ENCODE data around the gene KICS2. TPM values are rescaled to one million over a fixed set of nuclear protein-coding genes. Genes with fewer than 3 reads are reported as not detected.

KICS2 gene
- total and polyA plus RNA-seq, 2 of the 8 experiments (the other 6 are each of a cell fraction or from before 2014, with no cell fraction given), result 5.6 to 9.5 TPM

- Histone ChIP-seq H3K4me3 (ENCODE audit: extremely low read depth in 1 of 4, insufficient read depth in 2 of 4, low read depth in 3 of 4, low read length in 4 of 4) (no peak overlapping the region), H2BK15ac (ENCODE audit: low read length) (no peak overlapping the region)
- WGBS, 2 experiments (ENCODE audit: extremely low coverage in 1 of 2, insufficient coverage in 1 of 2, insufficient read length in 1 of 2, insufficient replicate concordance in 2 of 2, low coverage in 1 of 2, low lambda C conversion rate in 2 of 2, missing lambda C conversion rate in 1 of 2), result 78% methylated on average over 5 of the region's 5 CpGs; no CpG with 5 or more reads in 1 of the 2 experiments
These were observed 9.9 kb downstream of the KICS2 start for GRCh38 chr12:64212119-64212746.

More at GRCh38 chr12:64212119-64212746, 9.9 kb downstream of the KICS2 start:
- H2BK5ac ChIP-seq (ENCODE audit: low read depth, low read length), result no peak overlapping the region
- H3K9ac ChIP-seq (replicated peaks in 1 of 4; ENCODE audit: extremely low read depth in 1 of 4, low read depth in 3 of 4, low read length in 3 of 4), result no peak overlapping the region
- H3K18ac ChIP-seq (ENCODE audit: extremely low read depth, low read length), result no peak overlapping the region
- no peak overlapping the region for H2AFZ ChIP-seq (ENCODE audit: low read length)
- no peak overlapping the region for H3K4ac ChIP-seq (replicated peaks; ENCODE audit: insufficient read length, low read depth, low read length)
- H4K8ac ChIP-seq (ENCODE audit: extremely low read depth, insufficient read depth, low read length), result no peak overlapping the region
- no peak overlapping the region for H3K27ac ChIP-seq (ENCODE audit: low read depth, low read length)
- H2BK20ac ChIP-seq (ENCODE audit: low read length), result no peak overlapping the region
- H2BK12ac ChIP-seq (ENCODE audit: low read depth, low read length), result no peak overlapping the region
- no peaks in the 10 kb centered on the region for H3K4me1 ChIP-seq (replicated peaks in 1 of 4; ENCODE audit: control insufficient read depth in 3 of 4, insufficient read depth in 4 of 4, low read length in 3 of 4)
- ChIA-PET CTCF (ENCODE audit: partially characterized antibody) (interaction anchor here (0.6 to 1.3 kb wide), 2 partner anchors 10 to 512 kb away, joined by 3 read pairs; no protein-coding TSS in a partner anchor), POLR2A (ENCODE audit: partially characterized antibody) (interaction anchor here (0.6 kb wide), 1 partner anchor 188 kb away, joined by 3 read pairs; no protein-coding TSS in a partner anchor)
- H3K23ac ChIP-seq (ENCODE audit: insufficient read length), result no peak overlapping the region
- FAIRE-seq (no peak), DNase-seq (ENCODE audit: low read depth in 1 of 2, low spot score in 2 of 2) (no peak)
- no peaks in the 10 kb centered on the region for H3K79me2 ChIP-seq (ENCODE audit: control insufficient read depth in 1 of 2, insufficient read depth in 2 of 2, low read length in 2 of 2)
- H3K27me3 ChIP-seq (replicated peaks in 1 of 4; ENCODE audit: control insufficient read depth in 3 of 4, extremely low read depth in 1 of 4, insufficient read depth in 3 of 4, low read length in 3 of 4), result no peaks in the 10 kb centered on the region
- no peak overlapping the region for H2AK5ac ChIP-seq (ENCODE audit: low read depth, low read length)
- peaks cover 0 to 6% (median 4%) of the 10 kb centered on the region in 4 experiments; a peak in 2 of 8 replicates for H3K36me3 ChIP-seq (ENCODE audit: control insufficient read depth in 2 of 4, insufficient read depth in 4 of 4, low read length in 3 of 4)
- no peaks in the 10 kb centered on the region; the same call in 1 of the 2 replicates for H3K23me2 ChIP-seq (ENCODE audit: low read depth, low read length)
- H4K20me1 ChIP-seq (replicated peaks in 1 of 2; ENCODE audit: control insufficient read depth in 1 of 2, insufficient read depth in 2 of 2, low read length in 2 of 2), result no peaks in the 10 kb centered on the region
- no peak overlapping the region for H4K91ac ChIP-seq (replicated peaks; ENCODE audit: insufficient read length, low read length)
- H4K5ac ChIP-seq (ENCODE audit: insufficient read length, low read depth, low read length), result no peak overlapping the region
- H3K14ac ChIP-seq (ENCODE audit: insufficient read length), result no peak overlapping the region
- H3K9me3 ChIP-seq (ENCODE audit: insufficient read depth in 2 of 2, low read depth in 1 of 2, low read length in 1 of 2), result no peaks in the 10 kb centered on the region
- H3K4me2 ChIP-seq (ENCODE audit: insufficient read depth in 1 of 2, low read depth in 2 of 2, low read length in 2 of 2), result no peak overlapping the region
- no peak overlapping the region for H2BK120ac ChIP-seq (replicated peaks; ENCODE audit: low read depth, low read length)
- H3K56ac ChIP-seq (replicated peaks; ENCODE audit: insufficient read length, low read depth, low read length), result no peak overlapping the region
- TF ChIP-seq CEBPB (IDR thresholded peaks at IDR 0.05; ENCODE audit: low read depth, low read length) (peak; percentile 86; the same call in 1 of the 2 replicates), ZNF274 (IDR thresholded peaks at IDR 0.05; ENCODE audit: borderline replicate concordance, extremely low read depth, low read length) (no peak)
- no peaks in the 10 kb centered on the region for H3K79me1 ChIP-seq (ENCODE audit: low read depth, low read length)
